PFSK-1 (cell line): ENCODE results near the gene MYH10.

ENCODE experiments used
- POLR2AphosphoS5 ChIP-seq: IDR thresholded peaks from 2 replicates; pipeline ENCODE4 v1.6.1; 2012; ENCODE audit warnings: low read depth, mild to moderate bottlenecking, control low read depth, low read length, moderate library complexity
- REST ChIP-seq, 2 experiments: IDR thresholded peaks; 2 replicates each; pipeline versions ENCODE4 v1.6.1 to v1.8.0; 2011 to 2012; ENCODE audit warnings: low read depth in 2 of 2, low read length in 2 of 2, control low read depth in 1 of 2, inconsistent platforms in 1 of 2, mild to moderate bottlenecking in 1 of 2, moderate library complexity in 1 of 2; ENCODE audit not compliant: insufficient read depth in 1 of 2
- TAF1 ChIP-seq: IDR thresholded peaks from 2 replicates; pipeline ENCODE4 v1.6.1; 2012; ENCODE audit warnings: low read length, control low read depth, borderline replicate concordance; ENCODE audit not compliant: insufficient read depth

GRCh38 chr17:8442310-8442709 lies 188.2 kb downstream of the MYH10 start:
- no peak for TF ChIP-seq POLR2AphosphoS5
- TF ChIP-seq REST (IDR thresholded peaks at IDR 0.05; ENCODE audit: insufficient read depth in 1 of 2, low read depth in 2 of 2, low read length in 2 of 2) = no peak
- TF ChIP-seq TAF1 = no peak
